Adrenal gland (tissue), 12 donors: Measurements from ENCODE around the gene FAHD2A. TPM values are rescaled to one million over a fixed set of nuclear protein-coding genes. Genes with fewer than 3 reads are reported as not detected.

ENCODE experiments used
- DNase-seq, 7 donors: peaks; one replicate each; pipeline ENCODE4 v3.0.0-alpha.2; 2019 to 2020
- H3K27ac ChIP-seq, 5 donors: fragments of 200-600 bp; sonication (generic) in 4 of 5; 1 replicate in 3 of 5; 2 replicates in 2 of 5; pipeline versions ENCODE4 v1.5.1 to v1.8.0; 2016 to 2020; ENCODE audit warnings: mild to moderate bottlenecking in 1 of 5
- H3K27me3 ChIP-seq: fragments of 200-600 bp; 2 replicates; pipeline ENCODE4 v1.8.0; 2021
- H3K36me3 ChIP-seq, 2 donors: fragments of 200-600 bp; replicated peaks in 1 of 2; 1 replicate in 1 of 2; 2 replicates in 1 of 2; pipeline versions ENCODE4 v1.5.1 to v1.8.0; 2018 to 2022
- H3K4me1 ChIP-seq, 2 donors: fragments of 200-600 bp; replicated peaks in 1 of 2; 1 replicate in 1 of 2; 2 replicates in 1 of 2; pipeline versions ENCODE4 v1.5.1 to v1.8.0; 2018 to 2021
- H3K4me3 ChIP-seq, 4 donors: fragments of 200-600 bp; sonication (generic) in 3 of 4; one replicate each; pipeline ENCODE4 v1.5.1; 2016 to 2018
- H3K9me3 ChIP-seq, 3 donors: fragments of 200-600 bp; sonication (generic) in 1 of 3; replicated peaks in 1 of 3; 1 replicate in 2 of 3; 2 replicates in 1 of 3; pipeline versions ENCODE4 v1.5.1 to v1.8.0; 2016 to 2021
- POLR2A ChIP-seq, 2 donors: fragments of 450-650 bp; IDR thresholded peaks; one replicate each; pipeline ENCODE4 v1.6.1; 2017; ENCODE audit warnings: antibody characterized with exemption in 2 of 2, mild to moderate bottlenecking in 2 of 2, moderate library complexity in 1 of 2
- WGBS, 4 donors: extraction: QIAGEN DNeasy Blood & Tissue Kit in 2 of 4; methylation state at CpG; one replicate each; pipeline versions ENCODE4 v1.1.5 to v1.1.7; 2013 to 2017; 5-methylcytosine and 5-hydroxymethylcytosine counted together
- intact Hi-C, 2 donors: fragments of 100-400 bp; cut with DNase I; formaldehyde crosslinking; loops; one replicate each; pipeline versions ENCODE4 v1.14.1 to v1.15.0; 2022 to 2023
- polyA plus RNA-seq, 3 donors: library from polyadenylated mRNA; stranded (reverse); fragments of 200-250 nt in 2 of 3; fragments of 350-450 nt in 1 of 3; fragmentation: Illumina TruSeq in 1 of 3; extraction: RNeasy Lipid Tissue Mini Kit (QIAGEN cat#74804) in 1 of 3; gene quantifications; one replicate each; pipeline ENCODE4 v1.2.3, GENCODE V29; 2013 to 2014
- total RNA-seq, 9 donors: library from RNA; depleted of rRNA in 4 of 9; stranded (reverse); fragments of >200 nt in 4 of 9; fragments of 120-200 nt in 1 of 9; fragmentation: NEBNext Ultra II Directional in 1 of 9; extraction: Animal tissue kit (Norgen Biotek cat#: 25700) in 1 of 9; gene quantifications; one replicate each; pipeline versions ENCODE4 v1.1.0 to v1.2.4, GENCODE V29; 2013 to 2023
- TF ChIP-seq, protein P1 (sequence below), 6 experiments: fragments of 450-650 bp in 4 of 6; fragments of 200-600 bp in 2 of 6; sonication (generic) in 1 of 6; IDR thresholded peaks; 1 replicate in 5 of 6; 2 replicates in 1 of 6; pipeline versions ENCODE4 v1.5.1 to v1.8.0; 2016 to 2021; ENCODE audit warnings: antibody characterized with exemption in 6 of 6, mild to moderate bottlenecking in 2 of 6, moderate library complexity in 1 of 6
- donor health status: healthy with polysubstance abuse.
- donor health status: Bipolar disorder and iron deficiency.
- donor health status: DM: yes; HTN: yes; CAD: no.
- donor health status: DM: no; HTN: no; CAD: no.
- donor health status: DM: no; HTN: no; CAD: no.
- donor health status: DM: yes; HTN: yes; CAD: no.

FAHD2A gene
- total and polyA plus RNA-seq, 12 donors, result 12.9 to 63.1 (median 28.4) TPM

DNA sequence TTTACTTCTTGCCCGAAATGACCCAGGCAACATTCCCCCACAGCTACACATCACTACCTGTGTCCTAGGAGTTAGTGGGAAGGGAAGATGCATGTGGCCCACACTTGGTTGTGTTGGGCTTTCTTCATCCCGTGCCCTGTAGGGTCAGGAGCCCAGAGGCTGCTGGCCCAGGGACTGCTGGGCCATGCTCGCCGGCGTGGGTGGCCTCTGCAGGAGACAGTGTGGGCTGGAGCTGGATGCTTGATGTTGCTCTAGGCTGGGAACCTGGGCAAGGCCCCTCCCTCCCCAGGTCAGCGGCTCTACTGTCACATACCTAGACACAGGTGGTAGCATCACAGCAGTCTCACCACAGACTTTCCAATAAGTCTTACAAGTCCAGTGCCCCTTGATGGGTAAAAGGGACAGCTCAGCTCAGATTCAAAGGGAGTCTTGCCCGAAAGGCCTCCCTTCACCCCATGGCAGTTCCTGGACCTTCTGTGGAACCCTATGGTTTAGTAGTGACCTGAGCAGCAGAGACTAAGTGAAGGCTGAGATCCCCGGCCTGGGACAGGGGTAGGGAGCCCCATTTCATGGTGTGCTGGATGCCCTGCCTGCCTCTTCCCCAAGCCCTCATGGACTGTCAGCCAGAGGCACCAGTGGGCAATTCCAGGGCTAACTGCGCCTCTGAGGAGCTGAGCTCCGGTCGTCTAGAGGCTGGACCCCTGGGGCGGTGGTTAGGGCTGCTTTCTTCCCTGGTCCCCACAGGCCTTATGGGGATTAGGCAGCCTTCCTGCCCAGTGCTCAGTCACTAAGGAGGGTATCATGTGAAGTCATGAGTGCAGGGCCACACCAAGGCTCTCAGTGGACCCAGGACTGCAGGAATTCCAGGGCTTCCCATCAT lies 45.4 kb upstream of the FAHD2A start:
- Histone ChIP-seq H3K9me3 (no peaks in the 10 kb centered on the region), H3K36me3 (no peaks in the 10 kb centered on the region), H3K27me3 (no peaks in the 10 kb centered on the region), H3K27ac (no peak overlapping the region), H3K4me3 (no peak overlapping the region), H3K4me1 (no peaks in the 10 kb centered on the region)
- peak in 2 of 7 donors; percentile 12 to 24 for DNase-seq
- intact Hi-C loops, result no loop called here
- no peak for TF ChIP-seq POLR2A (IDR thresholded peaks at IDR 0.05)
- TF ChIP-seq, protein P1, sequence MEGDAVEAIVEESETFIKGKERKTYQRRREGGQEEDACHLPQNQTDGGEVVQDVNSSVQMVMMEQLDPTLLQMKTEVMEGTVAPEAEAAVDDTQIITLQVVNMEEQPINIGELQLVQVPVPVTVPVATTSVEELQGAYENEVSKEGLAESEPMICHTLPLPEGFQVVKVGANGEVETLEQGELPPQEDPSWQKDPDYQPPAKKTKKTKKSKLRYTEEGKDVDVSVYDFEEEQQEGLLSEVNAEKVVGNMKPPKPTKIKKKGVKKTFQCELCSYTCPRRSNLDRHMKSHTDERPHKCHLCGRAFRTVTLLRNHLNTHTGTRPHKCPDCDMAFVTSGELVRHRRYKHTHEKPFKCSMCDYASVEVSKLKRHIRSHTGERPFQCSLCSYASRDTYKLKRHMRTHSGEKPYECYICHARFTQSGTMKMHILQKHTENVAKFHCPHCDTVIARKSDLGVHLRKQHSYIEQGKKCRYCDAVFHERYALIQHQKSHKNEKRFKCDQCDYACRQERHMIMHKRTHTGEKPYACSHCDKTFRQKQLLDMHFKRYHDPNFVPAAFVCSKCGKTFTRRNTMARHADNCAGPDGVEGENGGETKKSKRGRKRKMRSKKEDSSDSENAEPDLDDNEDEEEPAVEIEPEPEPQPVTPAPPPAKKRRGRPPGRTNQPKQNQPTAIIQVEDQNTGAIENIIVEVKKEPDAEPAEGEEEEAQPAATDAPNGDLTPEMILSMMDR (IDR thresholded peaks at IDR 0.05), result no peak
- WGBS, 4 donors, result 89 to 98% (median 95%) methylated on average over 5 to 12 of the region's 12 CpGs

DNA sequence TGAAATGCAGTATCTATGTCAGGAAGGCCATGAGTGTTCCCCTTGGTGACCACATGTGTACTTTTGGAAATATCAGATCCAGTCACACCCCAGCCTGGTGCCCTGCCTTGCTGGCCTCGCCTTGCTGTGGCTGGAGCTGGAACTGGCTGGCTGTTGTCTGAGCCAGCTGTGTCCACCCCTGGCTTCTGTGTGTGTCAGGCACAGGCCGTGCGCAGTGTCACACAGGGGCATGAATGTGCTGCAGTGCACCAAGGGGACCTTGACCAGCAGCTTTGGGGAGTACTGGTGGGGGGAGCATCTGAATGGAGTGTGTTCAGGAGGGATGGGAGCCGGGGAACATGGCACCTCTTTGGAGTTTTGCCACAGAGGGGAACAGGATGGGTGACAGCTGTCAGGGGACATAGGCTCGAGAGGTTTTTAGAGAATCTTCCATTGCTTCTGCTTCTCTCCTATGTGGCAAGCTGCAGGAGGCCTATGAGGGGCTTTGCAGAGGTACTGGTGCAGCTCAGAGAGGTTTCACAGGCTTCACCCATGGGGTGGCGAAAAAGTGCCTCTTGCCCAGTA lies 44.7 kb upstream of the FAHD2A start:
- H3K4me3 ChIP-seq, result no peak overlapping the region
- intact Hi-C loops, result no loop called here
- no peaks in the 10 kb centered on the region for H3K4me1 ChIP-seq
- DNase-seq, result peak in 2 of 7 donors; percentile 3 to 4
- no peaks in the 10 kb centered on the region for H3K9me3 ChIP-seq
- H3K27me3 ChIP-seq, result no peaks in the 10 kb centered on the region
- H3K36me3 ChIP-seq, result no peaks in the 10 kb centered on the region
- TF ChIP-seq, protein P1 (IDR thresholded peaks at IDR 0.05), result no peak
- no peak for TF ChIP-seq POLR2A (IDR thresholded peaks at IDR 0.05)
- 80 to 95% (median 90%) methylated on average over 3 to 6 of the region's 6 CpGs for WGBS, 4 donors
- no peak overlapping the region for H3K27ac ChIP-seq

DNA sequence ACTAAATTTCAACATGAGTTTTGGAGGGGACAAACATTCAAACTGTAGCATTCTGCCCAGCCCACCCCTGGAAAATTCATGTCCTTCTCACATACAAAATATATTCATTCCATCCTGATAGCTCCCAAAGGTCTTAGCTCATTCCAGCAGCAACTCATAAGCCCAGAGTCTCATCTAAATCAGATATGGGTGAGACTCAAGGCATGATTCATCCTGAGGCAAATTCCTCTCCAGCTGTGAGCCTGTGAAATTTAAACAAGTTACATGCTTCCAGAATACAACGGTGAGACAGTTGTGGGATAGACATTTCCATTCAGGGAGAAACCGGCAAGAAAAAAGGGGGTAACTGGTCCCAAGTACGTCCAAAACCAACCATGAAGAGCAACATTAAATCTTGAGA lies 43.5 kb upstream of the FAHD2A start:
- DNase-seq, result peak in 1 of 7 donors; percentile 2

DNA sequence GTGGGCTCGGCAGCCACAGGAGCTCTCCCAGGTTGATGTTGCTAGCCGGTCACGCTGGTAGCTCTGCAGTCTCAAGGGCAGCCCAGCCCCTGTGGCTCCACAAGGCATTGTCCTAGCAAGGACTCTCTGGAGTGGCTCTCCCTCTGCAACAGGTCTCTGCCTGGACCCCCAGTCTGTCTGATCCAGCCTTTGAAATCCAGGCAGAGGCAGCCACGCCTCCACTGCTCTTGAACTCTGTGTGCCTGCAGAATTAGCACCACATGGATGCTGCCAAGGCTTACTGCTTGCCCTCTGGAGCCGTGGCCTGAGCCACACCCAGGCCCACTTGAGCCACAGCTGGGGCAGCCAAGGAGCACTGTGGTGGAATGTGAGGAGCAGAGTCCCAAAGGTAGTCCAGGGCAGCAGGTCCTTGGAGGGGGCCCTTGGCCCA lies 43.0 kb upstream of the FAHD2A start:
- DNase-seq, result peak in 2 of 7 donors; percentile 11 to 18
- Histone ChIP-seq H3K4me3 (no peak overlapping the region), H3K4me1 (no peaks in the 10 kb centered on the region), H3K27me3 (no peaks in the 10 kb centered on the region), H3K36me3 (no peaks in the 10 kb centered on the region), H3K27ac (no peak overlapping the region), H3K9me3 (no peaks in the 10 kb centered on the region)
- intact Hi-C loops, result no loop called here
- TF ChIP-seq, protein P1 (IDR thresholded peaks at IDR 0.05), result no peak
- no peak for TF ChIP-seq POLR2A (IDR thresholded peaks at IDR 0.05)
- 57 to 96% (median 78%) methylated on average over 1 to 5 of the region's 5 CpGs for WGBS, 4 donors

More for the DNA sequence above, 43.5 kb upstream of the FAHD2A start:
- Histone ChIP-seq H3K27me3 (no peaks in the 10 kb centered on the region), H3K4me3 (no peak overlapping the region), H3K4me1 (no peaks in the 10 kb centered on the region), H3K9me3 (no peaks in the 10 kb centered on the region), H3K27ac (no peak overlapping the region), H3K36me3 (no peaks in the 10 kb centered on the region)
- no peak for TF ChIP-seq POLR2A (IDR thresholded peaks at IDR 0.05)
- TF ChIP-seq, protein P1 (IDR thresholded peaks at IDR 0.05), result no peak
- intact Hi-C loops, result no loop called here
- WGBS, 4 donors, result 76 to 90% (median 86%) methylated on average over 3 of the region's 3 CpGs
